NCI-H146 treated with DMSO at 0.1 percent for 48 hours (cell line): ENCODE results near the gene IZUMO4.
"Not testable (repeated sequence)": the region's sequence is repeated elsewhere in the genome, so short reads cannot be mapped to it uniquely, and the experiment has no call there.

Source experiments
- DNase-seq: peaks from one replicate; lab custom pipeline; 2025; ENCODE audit not compliant: unreplicated experiment; lab: John Stamatoyannopoulos, UW

Gene IZUMO4

GRCh38 chr19:2080336-2080988, 16.3 kb upstream of the IZUMO4 start:
- DNase-seq = no peak

- no peak for DNase-seq
Measured at GRCh38 chr19:2081873-2082810, 14.6 kb upstream of the IZUMO4 start.

GRCh38 chr19:2083174-2083854, 13.4 kb upstream of the IZUMO4 start:
- peak; percentile 78 for DNase-seq

- no peak for DNase-seq
Measured at GRCh38 chr19:2084993-2085720, 11.6 kb upstream of the IZUMO4 start.

GRCh38 chr19:2086695-2087620, 9.8 kb upstream of the IZUMO4 start:
- not testable (repeated sequence) for DNase-seq

- no peak for DNase-seq
Measured at GRCh38 chr19:2087621-2088100, 9.1 kb upstream of the IZUMO4 start.

GRCh38 chr19:2089001-2089711, 7.6 kb upstream of the IZUMO4 start:
- DNase-seq = no peak

- no peak for DNase-seq
Measured at GRCh38 chr19:2089727-2090053, 7.0 kb upstream of the IZUMO4 start.

GRCh38 chr19:2091926-2092525, 4.7 kb upstream of the IZUMO4 start:
- not testable (repeated sequence) for DNase-seq

- peak; percentile 66 for DNase-seq
Measured at GRCh38 chr19:2096034-2096479, 658 bp upstream of the IZUMO4 start, which contains the start of gene MOB3A. Gene MOB3A, minus strand, starts transcription at chr19:2096326. Its CDS starts 17,766 bp downstream, at chr19:2078560.

GRCh38 chr19:2097203-2097885, 629 bp downstream of the IZUMO4 start:
- no peak for DNase-seq

- no peak for DNase-seq
Measured at GRCh38 chr19:2097886-2098327, 1.2 kb downstream of the IZUMO4 start.

- DNase-seq = no peak
Measured at GRCh38 chr19:2099054-2099501, 2.4 kb downstream of the IZUMO4 start.

- DNase-seq = no peak
Measured at GRCh38 chr19:2099937-2100718, 3.4 kb downstream of the IZUMO4 start.

- no peak for DNase-seq
Measured at GRCh38 chr19:2100719-2101061, 4.0 kb downstream of the IZUMO4 start.

GRCh38 chr19:2101417-2102335, 5.0 kb downstream of the IZUMO4 start:
- no peak for DNase-seq
